HEK293 (cell line): ENCODE data around the gene PITPNC1.
A peak's percentile ranks its signal among the peaks of the same experiment; 100 is the strongest.

ENCODE experiments used
- BCL11B ChIP-seq: fragments of 450-650 bp; formaldehyde crosslinking; IDR thresholded peaks from 2 replicates; pipeline ENCODE4 v1.5.1; 2016; ENCODE audit warnings: low read depth, missing biosample characterization, missing genetic modification characterization
- CTCF ChIP-seq: fragments of 450-650 bp; formaldehyde crosslinking; IDR thresholded peaks from 2 replicates; pipeline ENCODE4 v1.5.1; 2016; ENCODE audit warnings: missing biosample characterization, missing genetic modification characterization
- MEIS1 ChIP-seq: sonication (generic); formaldehyde crosslinking; IDR thresholded peaks from 2 replicates; pipeline ENCODE4 v1.8.1; 2022; ENCODE audit warnings: missing genetic modification reagents, mild to moderate bottlenecking, borderline replicate concordance
- PRDM4 ChIP-seq: fragments of 450-650 bp; formaldehyde crosslinking; IDR thresholded peaks from 2 replicates; pipeline ENCODE4 v1.5.1; 2017; ENCODE audit warnings: missing biosample characterization, missing genetic modification characterization
- SALL2 ChIP-seq: fragments of 450-650 bp; formaldehyde crosslinking; IDR thresholded peaks from 2 replicates; pipeline ENCODE4 v1.5.0; 2017; ENCODE audit warnings: missing biosample characterization, mild to moderate bottlenecking, missing genetic modification characterization, borderline replicate concordance
- YY2 ChIP-seq: fragments of 450-650 bp; formaldehyde crosslinking; IDR thresholded peaks from 2 replicates; pipeline ENCODE4 v1.5.1; 2016; ENCODE audit warnings: missing biosample characterization, missing genetic modification characterization
- ZBTB44 ChIP-seq: fragments of 450-650 bp; IDR thresholded peaks from 2 replicates; pipeline ENCODE4 v1.5.1; 2018; ENCODE audit warnings: missing biosample characterization, mild to moderate bottlenecking, missing genetic modification characterization
- ZBTB7A ChIP-seq: fragments of 450-650 bp; formaldehyde crosslinking; IDR thresholded peaks from 2 replicates; pipeline ENCODE4 v1.5.1; 2016; ENCODE audit warnings: low read depth, missing biosample characterization, missing genetic modification characterization
- ZEB2 ChIP-seq: fragments of 450-650 bp; formaldehyde crosslinking; IDR thresholded peaks from 2 replicates; pipeline ENCODE4 v1.5.1; 2016; ENCODE audit warnings: missing biosample characterization, missing genetic modification characterization
- ZNF10 ChIP-seq: fragments of 450-650 bp; formaldehyde crosslinking; IDR thresholded peaks from 2 replicates; pipeline ENCODE4 v1.5.1; 2017; ENCODE audit warnings: missing biosample characterization, missing genetic modification characterization
- ZNF148 ChIP-seq: fragments of 450-650 bp; formaldehyde crosslinking; IDR thresholded peaks from 2 replicates; pipeline ENCODE4 v1.5.0; 2017; ENCODE audit warnings: missing biosample characterization, missing genetic modification characterization, borderline replicate concordance
- ZNF202 ChIP-seq: fragments of 450-650 bp; formaldehyde crosslinking; IDR thresholded peaks from 2 replicates; pipeline ENCODE4 v1.5.1; 2016; ENCODE audit warnings: missing biosample characterization, missing genetic modification characterization, borderline replicate concordance
- ZNF292 ChIP-seq: fragments of 450-650 bp; formaldehyde crosslinking; IDR thresholded peaks from 2 replicates; pipeline ENCODE4 v1.5.1; 2016; ENCODE audit warnings: low read depth, missing biosample characterization, missing genetic modification characterization, borderline replicate concordance
- ZNF48 ChIP-seq: fragments of 450-650 bp; formaldehyde crosslinking; IDR thresholded peaks from 2 replicates; pipeline ENCODE4 v1.5.1; 2016; ENCODE audit warnings: missing biosample characterization, missing genetic modification characterization
- ZNF529 ChIP-seq: fragments of 450-650 bp; formaldehyde crosslinking; IDR thresholded peaks from 2 replicates; pipeline ENCODE4 v1.5.1; 2017; ENCODE audit warnings: missing genetic modification characterization, missing biosample characterization; ENCODE audit not compliant: insufficient replicate concordance
- ZNF548 ChIP-seq: fragments of 450-650 bp; formaldehyde crosslinking; IDR thresholded peaks from 2 replicates; pipeline ENCODE4 v1.5.1; 2016; ENCODE audit warnings: missing biosample characterization, missing genetic modification characterization
- ZNF558 ChIP-seq: fragments of 450-650 bp; formaldehyde crosslinking; IDR thresholded peaks from 2 replicates; pipeline ENCODE4 v1.5.1; 2016; ENCODE audit warnings: missing biosample characterization, missing genetic modification characterization
- ZNF560 ChIP-seq: fragments of 450-650 bp; formaldehyde crosslinking; IDR thresholded peaks from 2 replicates; pipeline ENCODE4 v1.5.1; 2017; ENCODE audit warnings: missing biosample characterization, missing genetic modification characterization, borderline replicate concordance
- ZNF561 ChIP-seq: fragments of 450-650 bp; IDR thresholded peaks from 2 replicates; pipeline ENCODE4 v1.5.1; 2018; ENCODE audit warnings: missing biosample characterization, missing genetic modification characterization, borderline replicate concordance
- ZNF704 ChIP-seq: fragments of 450-650 bp; formaldehyde crosslinking; IDR thresholded peaks from 2 replicates; pipeline ENCODE4 v1.5.1; 2016; ENCODE audit warnings: missing biosample characterization, missing genetic modification characterization
- ZNF747 ChIP-seq: fragments of 450-650 bp; formaldehyde crosslinking; IDR thresholded peaks from 2 replicates; pipeline ENCODE4 v1.5.1; 2016; ENCODE audit warnings: missing biosample characterization, missing genetic modification characterization
- ZNF843 ChIP-seq: fragments of 450-650 bp; formaldehyde crosslinking; IDR thresholded peaks from 2 replicates; pipeline ENCODE4 v1.5.1; 2016; ENCODE audit warnings: missing biosample characterization, missing genetic modification characterization

PITPNC1 gene

GRCh38 chr17:67491009-67491680 lies 114.1 kb downstream of the PITPNC1 start (continued):
- TF ChIP-seq ZNF148 (tag by site-specific recombination) (no peak), SALL2 (tag by site-specific recombination) (no peak), PRDM4 (tag by site-specific recombination) (no peak; the same call in 1 of the 2 replicates), ZNF529 (tag by site-specific recombination) (no peak), ZNF292 (tag by site-specific recombination) (no peak), YY2 (no peak), ZNF747 (tag by site-specific recombination) (no peak), ZNF561 (no peak), ZNF560 (no peak), ZNF704 (no peak), ZNF10 (tag by site-specific recombination) (no peak), CTCF (tag by site-specific recombination) (no peak), ZNF558 (tag by site-specific recombination) (no peak), MEIS1 (no peak), ZNF48 (no peak), BCL11B (tag by site-specific recombination) (no peak), ZBTB7A (tag by site-specific recombination) (no peak), ZEB2 (tag by site-specific recombination) (peak; percentile 91), ZNF843 (tag by site-specific recombination) (no peak), ZBTB44 (tag by site-specific recombination) (no peak), ZNF548 (tag by site-specific recombination) (no peak), ZNF202 (tag by site-specific recombination) (no peak)
